AG10803 (cell line): ENCODE data around the gene CSTA.
"Not testable (repeated sequence)": the region's sequence is repeated elsewhere in the genome, so short reads cannot be mapped to it uniquely, and the experiment has no call there.

ENCODE experiments used
- DNase-seq: peaks from one replicate; pipeline ENCODE4 v3.0.0; 2010; ENCODE audit warnings: low read depth
- H3K4me3 ChIP-seq: 2 replicates; pipeline ENCODE4 v1.5.1; 2011; ENCODE audit warnings: mild to moderate bottlenecking, low read length, control low read depth
- CTCF ChIP-seq: conservative IDR thresholded peaks from 2 replicates; pipeline ENCODE4 v1.5.1; 2011; ENCODE audit warnings: mild to moderate bottlenecking, low read length, control low read depth, inconsistent platforms

The CSTA gene

GRCh38 chr3:122357828-122358702 lies 33.0 kb downstream of the CSTA start:
- TF ChIP-seq CTCF, result no peak
- H3K4me3 ChIP-seq, result no peak overlapping the region
- DNase-seq, result peak; percentile 9

GRCh38 chr3:122358703-122359032 lies 33.6 kb downstream of the CSTA start:
- DNase-seq, result no peak
- no peak overlapping the region for H3K4me3 ChIP-seq
- no peak for TF ChIP-seq CTCF

- no peak for DNase-seq
- no peak for TF ChIP-seq CTCF
- H3K4me3 ChIP-seq, result no peak overlapping the region
Measured at GRCh38 chr3:122362026-122362425, 37.0 kb downstream of the CSTA start.

DNA sequence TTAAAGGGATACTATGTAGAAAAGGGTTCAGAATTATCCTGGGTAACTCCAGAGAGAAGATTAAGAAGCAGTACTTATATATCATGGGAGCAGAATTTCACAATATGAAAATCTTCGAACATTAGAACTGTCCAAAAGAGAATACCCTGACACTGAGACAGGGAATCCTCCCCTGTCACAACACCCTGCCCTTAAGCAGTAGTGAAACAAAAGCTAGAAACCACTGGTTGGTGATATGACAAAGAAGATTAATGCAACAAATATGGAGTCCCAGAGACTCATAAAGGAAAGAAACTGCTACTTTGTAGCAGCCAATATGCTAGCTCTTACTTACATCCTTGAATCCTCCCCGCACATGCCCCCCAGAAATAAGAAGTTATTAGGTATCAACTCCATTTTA lies 39.4 kb downstream of the CSTA start:
- TF ChIP-seq CTCF, result no peak
- no peak for DNase-seq
- H3K4me3 ChIP-seq, result no peak overlapping the region

DNA sequence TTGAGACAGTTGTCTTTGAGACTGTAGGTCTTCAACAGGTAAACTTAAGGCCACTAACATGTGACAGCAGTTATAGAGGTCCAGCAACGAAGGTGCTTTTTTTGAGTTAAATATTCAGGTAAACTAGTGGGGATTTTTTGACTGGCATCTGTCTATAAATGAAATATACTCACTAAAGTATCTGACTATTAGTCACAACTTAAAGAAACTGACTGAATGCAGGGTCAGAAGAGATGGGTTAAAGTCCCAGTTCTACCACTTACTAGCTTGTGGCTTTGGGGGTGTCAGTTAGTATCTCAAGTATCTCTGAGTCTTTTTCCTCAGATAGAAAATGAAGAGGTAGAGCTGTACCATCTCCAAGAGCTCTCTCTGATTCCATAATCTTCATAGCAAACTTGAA lies 40.0 kb downstream of the CSTA start:
- no peak for DNase-seq
- no peak overlapping the region for H3K4me3 ChIP-seq
- no peak for TF ChIP-seq CTCF

GRCh38 chr3:122365582-122366378 lies 40.7 kb downstream of the CSTA start:
- not testable (repeated sequence) for DNase-seq, H3K4me3 ChIP-seq

- no peak overlapping the region for H3K4me3 ChIP-seq
- no peak for DNase-seq
- no peak for TF ChIP-seq CTCF
Measured at GRCh38 chr3:122366379-122366749, 41.3 kb downstream of the CSTA start.
